ENCODE measurements around the gene PHKG1.
A peak's percentile ranks its signal among the peaks of the same experiment; 100 is the strongest.
"Not testable (repeated sequence)": the region's sequence is repeated elsewhere in the genome, so short reads cannot be mapped to it uniquely, and the experiment has no call there.

The PHKG1 gene

DNA sequence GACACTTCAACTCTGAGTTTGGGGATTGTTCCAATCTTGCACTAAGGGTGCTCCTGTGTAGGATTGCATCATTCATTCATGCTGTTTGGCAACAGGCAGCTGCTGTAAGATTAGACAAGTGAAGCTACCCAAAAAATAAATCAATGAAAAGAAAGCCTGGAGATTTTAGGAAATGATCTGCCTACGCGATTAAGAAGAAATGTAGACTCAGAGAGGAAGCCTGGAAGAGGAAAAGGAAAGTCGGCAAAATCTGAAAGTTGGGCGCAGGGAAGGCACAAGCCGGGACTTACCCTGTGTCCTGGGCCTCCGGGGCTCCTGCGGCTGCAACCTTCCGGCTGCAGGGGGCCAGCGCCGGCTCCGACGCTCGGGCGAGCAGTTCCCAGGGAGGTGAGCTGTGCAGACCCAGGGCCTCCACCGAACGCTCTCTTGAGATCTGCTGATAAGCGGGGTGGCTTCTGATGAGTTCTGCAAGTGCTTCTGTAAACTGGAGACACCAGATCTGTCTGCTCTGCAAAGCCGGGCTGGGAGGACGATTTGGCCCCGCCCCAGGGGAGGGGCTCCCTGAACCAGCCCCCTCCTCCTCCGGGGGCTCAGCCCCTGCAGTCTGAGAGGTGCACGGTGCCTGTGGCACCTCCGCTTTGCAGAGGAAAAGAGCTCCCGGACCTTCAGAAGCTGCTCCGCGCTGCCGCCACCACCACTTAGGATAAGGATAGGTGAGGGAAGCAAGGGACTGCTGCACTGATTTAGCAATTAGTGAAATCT lies 58.9 kb downstream of the PHKG1 start:
- DNase-seq = peak in 1 of 2 donors; percentile 21

DNA sequence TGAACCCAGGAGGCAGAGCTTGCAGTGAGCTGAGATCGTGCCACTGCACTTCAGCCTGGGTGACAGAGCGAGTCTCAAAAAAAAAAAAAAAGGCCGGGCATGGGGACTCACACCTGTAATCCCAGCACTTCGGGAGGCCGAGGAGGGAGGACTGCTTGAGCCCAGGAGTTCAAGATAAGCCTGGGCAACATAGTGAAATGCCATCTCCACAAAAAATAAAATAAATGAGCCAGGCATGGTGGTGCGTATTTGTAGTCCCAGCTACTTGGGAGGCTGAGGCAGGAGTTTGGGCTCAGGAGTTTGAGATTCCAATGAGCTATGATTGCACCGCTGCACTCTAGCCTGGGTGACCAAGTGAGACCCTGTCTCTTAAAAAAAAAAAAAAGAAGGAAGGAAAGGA lies 60.2 kb downstream of the PHKG1 start:
- DNase-seq = not testable (repeated sequence)

DNA sequence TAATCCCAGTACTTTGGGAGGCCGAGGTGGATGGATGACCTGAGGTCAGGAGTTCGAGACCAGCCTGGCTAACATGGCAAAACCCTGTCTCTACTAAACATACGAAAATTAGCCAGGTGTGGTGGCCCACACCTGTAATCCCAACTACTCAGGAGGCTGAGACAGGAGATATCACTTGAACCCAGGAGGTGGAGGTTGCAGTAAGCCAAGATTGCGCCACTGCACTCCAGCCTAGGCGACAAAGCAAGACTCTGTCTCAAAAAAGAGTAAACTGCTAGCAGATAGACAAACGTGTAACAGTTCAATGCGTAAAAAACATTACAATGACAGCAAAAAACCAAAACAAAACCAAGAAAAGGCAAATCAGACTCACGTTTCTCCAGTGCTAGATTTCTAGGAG lies 61.2 kb downstream of the PHKG1 start:
- not testable (repeated sequence) for DNase-seq

DNA sequence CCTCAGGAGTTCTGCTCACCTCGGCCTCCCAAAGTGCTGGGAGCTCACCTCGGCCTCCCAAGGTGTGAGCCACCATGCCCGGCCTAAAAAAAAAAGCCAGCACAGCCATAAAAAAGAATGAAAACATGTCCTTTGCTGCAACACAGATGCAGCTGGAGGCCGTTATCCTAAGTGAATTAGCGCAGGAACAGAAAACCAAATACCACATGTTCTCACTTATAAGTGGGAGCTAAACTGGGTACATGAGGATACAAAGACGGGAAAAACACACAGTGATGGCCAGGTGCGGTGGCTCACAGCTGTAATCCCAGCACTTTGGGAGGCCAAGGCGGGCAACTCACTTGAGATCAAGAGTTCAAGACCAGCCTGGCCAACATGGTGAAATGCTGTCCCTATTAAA lies 62.4 kb downstream of the PHKG1 start:
- no peak for DNase-seq

All from hippocampal formation (tissue), 2 donors.